AG08395 (cell line): ENCODE results near the gene WASHC1.
"Not testable (repeated sequence)": the region's sequence is repeated elsewhere in the genome, so short reads cannot be mapped to it uniquely, and the experiment has no call there.

Experiments used
- DNase-seq: peaks from one replicate; pipeline ENCODE4 v3.0.0; 2012; ENCODE audit warnings: mixed read lengths, low spot score

Gene WASHC1

DNA sequence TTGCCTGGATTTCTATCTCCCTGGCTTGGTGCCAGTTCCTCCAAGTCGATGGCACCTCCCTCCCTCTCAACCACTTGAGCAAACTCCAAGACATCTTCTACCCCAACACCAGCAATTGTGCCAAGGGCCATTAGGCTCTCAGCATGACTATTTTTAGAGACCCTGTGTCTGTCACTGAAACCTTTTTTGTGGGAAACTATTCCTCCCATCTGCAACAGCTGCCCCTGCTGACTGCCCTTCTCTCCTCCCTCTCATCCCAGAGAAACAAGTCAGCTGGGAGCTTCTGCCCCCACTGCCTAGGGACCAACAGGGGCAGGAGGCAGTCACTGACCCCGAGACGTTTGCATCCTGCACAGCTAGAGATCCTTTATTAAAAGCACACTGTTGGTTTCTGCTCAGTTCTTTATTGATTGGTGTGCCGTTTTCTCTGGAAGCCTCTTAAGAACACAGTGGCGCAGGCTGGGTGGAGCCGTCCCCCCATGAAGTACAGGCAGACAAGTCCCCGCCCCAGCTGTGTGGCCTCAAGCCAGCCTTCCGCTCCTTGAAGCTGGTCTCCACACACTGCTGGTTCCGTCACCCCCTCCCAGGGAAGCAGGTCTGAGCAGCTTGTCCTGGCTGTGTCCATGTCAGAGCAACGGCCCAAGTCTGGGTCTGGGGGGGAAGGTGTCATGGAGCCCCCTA, 15.0 kb downstream of the WASHC1 start:
- DNase-seq, result not testable (repeated sequence)

GRCh38 chr9:11206-11605, 18.1 kb downstream of the WASHC1 start:
- DNase-seq, result not testable (repeated sequence)

- DNase-seq, result not testable (repeated sequence)
These were observed 18.6 kb downstream of the WASHC1 start for GRCh38 chr9:10653-11053.

DNA sequence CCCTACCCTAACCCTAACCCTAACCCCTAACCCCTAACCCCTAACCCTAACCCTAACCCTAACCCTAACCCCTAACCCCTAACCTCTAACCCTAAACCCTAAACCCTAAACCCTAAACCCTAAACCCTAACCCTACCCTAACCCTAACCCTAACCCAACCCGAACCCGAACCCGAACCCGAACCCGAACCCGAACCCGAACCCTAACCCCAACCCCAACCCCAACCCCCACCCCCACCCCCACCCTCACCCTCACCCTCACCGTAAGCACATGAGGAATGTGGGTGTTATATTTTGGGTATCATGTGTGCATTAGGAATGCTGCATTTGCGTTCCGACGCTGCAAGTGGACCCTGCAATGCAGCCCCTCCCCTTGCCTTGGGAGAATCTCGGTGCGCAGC, 19.0 kb downstream of the WASHC1 start:
- DNase-seq, result not testable (repeated sequence)
